HG03457 (cell line): ENCODE measurements around the gene ATP10B.

ENCODE experiments used
- ATAC-seq: cut with Tn5 transposase; IDR thresholded peaks from one replicate; pipeline ENCODE4 v1.9.1; 2021; ENCODE audit warnings: moderate number of reproducible peaks; ENCODE audit not compliant: unreplicated experiment

The ATP10B gene

GRCh38 chr5:160643616-160644240 lies 208.3 kb downstream of the ATP10B start:
- ATAC-seq, result no peak

- ATAC-seq, result no peak
Observed at GRCh38 chr5:160641405-160641804, 210.6 kb downstream of the ATP10B start.

DNA sequence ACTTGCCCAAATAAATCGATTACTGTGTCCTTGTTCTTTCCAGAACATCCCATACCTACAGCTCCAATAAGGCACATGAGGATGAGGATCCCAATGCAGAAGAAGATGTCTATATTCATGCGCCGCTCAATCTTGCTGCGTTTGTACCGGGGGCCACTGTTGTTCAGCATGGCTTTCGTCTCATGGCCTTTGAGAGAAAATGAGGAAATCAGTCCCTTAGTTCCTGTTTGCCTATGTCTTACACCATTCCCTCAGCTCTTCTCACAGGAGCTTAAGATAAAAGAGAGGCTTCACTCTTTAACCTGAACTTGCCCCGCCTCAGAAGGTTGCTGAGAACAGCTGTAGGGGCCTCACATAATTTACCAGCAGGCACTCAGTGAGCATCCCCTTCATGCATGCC lies 211.6 kb downstream of the ATP10B start:
- no peak for ATAC-seq

DNA sequence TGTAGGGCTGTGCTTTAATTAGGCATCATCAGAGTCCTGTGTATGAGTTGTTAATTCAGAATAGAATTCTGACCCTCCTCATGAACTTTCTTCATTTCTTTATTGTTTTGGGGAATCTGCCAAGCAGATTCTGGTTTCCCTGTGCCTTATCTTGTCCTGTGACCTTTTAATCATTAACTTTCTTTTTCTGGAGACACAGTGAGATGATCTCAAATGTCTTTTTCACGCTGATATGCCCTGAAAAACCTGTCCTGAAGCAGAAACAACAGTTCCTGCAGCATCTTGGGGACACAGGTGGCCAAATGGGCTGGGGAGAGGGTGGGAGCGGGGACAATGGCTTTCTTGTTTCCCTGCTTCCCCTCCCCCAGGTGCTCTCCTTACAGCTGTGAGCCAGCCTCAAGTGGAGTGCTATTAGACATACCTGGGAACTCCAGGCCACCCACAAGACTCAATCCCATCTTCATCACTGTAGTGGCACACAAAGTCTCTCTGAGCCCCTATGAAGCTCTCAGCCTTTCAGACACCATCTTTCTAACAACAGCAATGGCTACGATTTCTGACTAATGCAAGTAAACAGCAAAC lies 213.8 kb downstream of the ATP10B start:
- ATAC-seq, result no peak

- no peak for ATAC-seq
Observed at GRCh38 chr5:160637357-160638090, 214.5 kb downstream of the ATP10B start.

GRCh38 chr5:160635663-160636062 lies 216.3 kb downstream of the ATP10B start:
- no peak for ATAC-seq

DNA sequence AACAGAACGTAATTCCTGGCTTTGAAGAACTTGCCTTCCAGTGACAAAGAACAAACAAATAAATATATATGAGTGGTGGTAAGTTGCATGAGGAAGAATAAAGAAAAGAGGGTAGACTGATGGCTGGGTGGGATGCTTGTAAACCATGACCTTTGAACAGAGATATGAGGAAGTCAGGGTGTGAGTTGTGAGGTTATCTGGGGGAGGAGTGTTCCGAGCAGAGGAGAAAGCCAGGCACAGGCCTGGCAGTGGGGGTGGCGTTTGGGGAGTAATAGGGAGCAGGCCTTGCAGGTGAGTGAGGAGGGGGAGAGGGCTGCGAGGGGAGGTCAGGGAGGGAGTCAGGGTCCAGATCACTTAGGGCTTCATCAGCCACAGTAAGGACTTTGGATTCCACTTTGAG lies 217.0 kb downstream of the ATP10B start:
- no peak for ATAC-seq

- ATAC-seq, result no peak
Observed at GRCh38 chr5:160629003-160629402, 223.0 kb downstream of the ATP10B start.

DNA sequence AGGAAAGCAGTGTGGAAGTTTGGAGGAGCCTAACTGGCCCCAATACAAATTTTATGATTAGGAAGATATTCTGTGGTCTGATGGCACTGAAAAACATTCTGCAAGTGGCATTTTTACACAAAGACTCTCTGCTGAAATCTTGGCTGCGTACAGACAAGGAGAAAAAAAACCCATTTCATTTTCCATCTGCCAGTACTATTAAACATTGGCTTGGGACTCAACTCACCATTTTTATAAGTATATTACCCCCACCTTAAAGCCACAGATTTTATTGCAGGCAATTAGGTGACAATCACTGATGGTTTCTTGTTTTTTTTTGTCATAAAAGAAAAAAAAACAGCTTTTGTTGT lies 223.4 kb downstream of the ATP10B start:
- no peak for ATAC-seq

DNA sequence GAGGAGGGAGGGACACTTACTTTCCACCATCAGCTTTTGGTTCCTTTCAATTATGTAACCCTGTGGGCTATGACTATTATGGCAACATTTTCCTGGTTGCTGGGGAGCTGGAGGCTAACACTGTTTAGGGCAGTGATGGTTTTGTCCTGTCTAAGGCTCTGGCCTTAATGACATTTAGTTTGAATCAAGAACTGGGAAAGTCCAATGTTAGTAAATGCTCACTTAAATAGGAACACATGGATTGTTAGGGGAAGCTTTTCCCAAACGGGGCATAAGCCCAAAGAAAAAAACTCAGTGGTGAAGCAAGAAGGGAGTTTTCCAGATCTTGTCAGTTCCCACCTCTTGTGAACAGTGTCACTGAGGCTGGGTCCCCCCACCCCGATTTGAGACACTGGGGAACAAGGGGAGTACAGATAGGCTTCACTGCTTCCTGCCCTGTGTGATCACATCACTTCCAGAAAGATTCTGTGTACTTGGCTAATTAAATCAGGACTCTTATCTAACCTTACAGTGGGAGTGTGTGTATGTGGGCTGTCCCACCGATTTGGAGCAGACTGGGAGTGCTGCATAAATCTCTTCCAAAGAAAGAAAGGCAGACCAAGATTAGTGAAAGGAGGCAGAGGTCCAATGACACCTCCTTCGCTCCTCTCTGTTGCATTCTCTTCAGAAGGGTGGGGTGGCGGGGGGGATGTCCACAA lies 223.9 kb downstream of the ATP10B start:
- no peak for ATAC-seq

DNA sequence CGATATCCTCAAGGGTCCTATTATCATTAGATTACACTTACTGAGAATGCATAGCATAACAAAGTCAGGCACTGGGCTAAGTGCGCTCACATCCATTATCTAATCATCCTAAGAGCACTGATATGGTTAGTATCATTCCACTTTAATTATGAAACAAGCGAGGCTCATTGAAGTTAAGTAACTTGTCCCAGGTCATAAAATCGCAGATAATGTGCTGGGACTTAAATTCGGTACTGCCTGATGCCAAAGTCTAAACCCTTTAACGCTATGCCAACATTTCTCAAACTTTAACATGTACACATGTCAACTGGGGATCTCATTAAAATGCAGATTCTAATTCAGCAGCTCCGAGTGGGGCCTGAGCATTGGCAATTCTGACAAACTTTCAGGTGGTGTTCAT lies 225.7 kb downstream of the ATP10B start:
- no peak for ATAC-seq

DNA sequence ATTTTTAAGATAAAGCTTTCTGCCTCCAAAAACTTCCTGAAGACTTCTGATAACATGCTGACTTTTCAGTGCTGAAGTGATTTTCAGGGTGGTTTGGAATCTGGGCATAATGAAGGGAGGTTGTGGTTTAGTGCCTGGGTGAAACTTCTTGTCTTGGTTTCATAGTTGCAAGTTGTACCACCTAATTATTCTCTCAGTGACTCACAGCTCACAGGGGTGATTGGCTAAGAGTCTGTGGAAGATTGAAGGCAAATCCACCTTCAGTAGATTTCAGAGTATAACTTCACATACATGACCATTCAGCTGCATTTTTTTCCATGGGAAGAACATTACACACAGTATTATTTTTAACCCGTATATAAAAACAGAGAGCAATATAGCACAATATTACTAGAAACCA lies 230.5 kb downstream of the ATP10B start:
- no peak for ATAC-seq

- ATAC-seq, result no peak
Observed at GRCh38 chr5:160620401-160620800, 231.6 kb downstream of the ATP10B start.

- no peak for ATAC-seq
Observed at GRCh38 chr5:160619381-160619780, 232.6 kb downstream of the ATP10B start.

GRCh38 chr5:160618286-160618685 lies 233.7 kb downstream of the ATP10B start:
- no peak for ATAC-seq

GRCh38 chr5:160616712-160617497 lies 235.1 kb downstream of the ATP10B start:
- ATAC-seq, result no peak

GRCh38 chr5:160614136-160614535 lies 237.9 kb downstream of the ATP10B start:
- no peak for ATAC-seq

DNA sequence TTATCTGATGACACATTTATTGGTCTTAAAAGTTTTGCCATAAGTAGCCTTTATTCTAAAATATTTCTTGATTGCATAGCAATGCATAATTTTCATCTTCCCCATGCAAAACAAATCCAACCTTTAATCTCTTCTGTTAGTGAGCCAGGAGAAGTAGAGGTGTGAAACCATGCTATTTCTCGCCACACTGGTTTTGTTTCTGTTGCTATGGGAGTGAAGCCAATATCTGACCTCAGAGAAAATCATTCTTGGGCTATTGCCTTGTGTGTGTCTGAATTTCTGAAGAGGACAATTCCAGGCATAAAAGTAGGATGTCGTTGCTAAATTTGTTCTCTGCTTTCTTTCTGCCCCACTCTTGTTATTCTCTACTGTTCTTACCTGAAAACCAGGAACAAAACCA lies 246.7 kb downstream of the ATP10B start:
- no peak for ATAC-seq

DNA sequence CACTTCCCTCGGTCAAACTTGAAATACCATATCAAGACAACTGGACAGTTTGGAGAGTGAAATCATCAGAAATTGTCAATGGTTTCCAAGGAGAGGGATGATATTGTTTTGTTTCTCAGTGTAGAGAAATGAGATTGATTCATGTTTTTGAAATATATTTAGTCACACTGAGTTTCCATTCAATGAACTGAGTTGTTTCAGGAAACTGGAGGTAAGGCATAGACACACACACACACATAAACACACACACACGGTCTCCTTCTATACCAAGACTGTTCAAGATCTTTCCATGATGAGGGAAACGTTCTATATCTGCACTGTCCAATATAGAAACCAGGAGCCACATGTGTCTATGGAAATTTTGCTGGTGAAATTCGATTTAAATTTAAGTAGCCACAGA lies 247.5 kb downstream of the ATP10B start:
- ATAC-seq, result no peak

- no peak for ATAC-seq
Observed at GRCh38 chr5:160602744-160603143, 249.3 kb downstream of the ATP10B start.

DNA sequence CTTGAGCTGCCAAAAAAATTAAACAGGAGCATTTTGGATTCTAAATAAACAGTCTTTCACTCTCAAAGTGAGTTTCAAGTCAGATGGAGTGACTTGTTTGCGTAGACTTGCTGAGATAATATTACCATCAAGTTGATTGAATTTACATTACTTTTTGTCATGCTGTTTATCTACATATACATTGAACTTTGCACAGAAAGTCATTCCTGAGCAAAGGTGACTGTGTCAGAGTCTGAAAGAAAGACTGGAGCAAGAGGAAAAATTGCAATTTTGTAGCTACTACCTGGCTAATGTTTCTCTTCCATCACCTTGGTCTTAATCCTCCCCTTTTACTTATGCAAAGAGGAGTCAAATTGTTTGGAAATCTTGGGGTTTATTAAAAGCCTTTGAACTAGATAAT lies 251.0 kb downstream of the ATP10B start:
- ATAC-seq, result no peak
